Fibroblast of pulmonary artery (primary cell): Measurements from ENCODE around the gene DPP6.

Experiments
- DNase-seq: peaks from one replicate; pipeline ENCODE4 v3.0.0-alpha.2; 2010; ENCODE audit warnings: low read depth
- H3K4me3 ChIP-seq: replicated peaks from 2 replicates; pipeline ENCODE4 v1.5.1; 2011; ENCODE audit warnings: low read depth, mild to moderate bottlenecking, control low read depth, low read length, moderate library complexity
- TF ChIP-seq, protein P1 (sequence below): IDR thresholded peaks from 2 replicates; pipeline ENCODE4 v1.5.1; 2011; ENCODE audit warnings: mild to moderate bottlenecking, control low read depth, low read length, inconsistent platforms; ENCODE audit errors: missing control alignments

Gene DPP6

GRCh38 chr7:154188330-154188729 is 136.1 kb downstream of the DPP6 start:
- DNase-seq: no peak
- no peak overlapping the region for H3K4me3 ChIP-seq
- TF ChIP-seq, protein P1, sequence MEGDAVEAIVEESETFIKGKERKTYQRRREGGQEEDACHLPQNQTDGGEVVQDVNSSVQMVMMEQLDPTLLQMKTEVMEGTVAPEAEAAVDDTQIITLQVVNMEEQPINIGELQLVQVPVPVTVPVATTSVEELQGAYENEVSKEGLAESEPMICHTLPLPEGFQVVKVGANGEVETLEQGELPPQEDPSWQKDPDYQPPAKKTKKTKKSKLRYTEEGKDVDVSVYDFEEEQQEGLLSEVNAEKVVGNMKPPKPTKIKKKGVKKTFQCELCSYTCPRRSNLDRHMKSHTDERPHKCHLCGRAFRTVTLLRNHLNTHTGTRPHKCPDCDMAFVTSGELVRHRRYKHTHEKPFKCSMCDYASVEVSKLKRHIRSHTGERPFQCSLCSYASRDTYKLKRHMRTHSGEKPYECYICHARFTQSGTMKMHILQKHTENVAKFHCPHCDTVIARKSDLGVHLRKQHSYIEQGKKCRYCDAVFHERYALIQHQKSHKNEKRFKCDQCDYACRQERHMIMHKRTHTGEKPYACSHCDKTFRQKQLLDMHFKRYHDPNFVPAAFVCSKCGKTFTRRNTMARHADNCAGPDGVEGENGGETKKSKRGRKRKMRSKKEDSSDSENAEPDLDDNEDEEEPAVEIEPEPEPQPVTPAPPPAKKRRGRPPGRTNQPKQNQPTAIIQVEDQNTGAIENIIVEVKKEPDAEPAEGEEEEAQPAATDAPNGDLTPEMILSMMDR: no peak

DNA sequence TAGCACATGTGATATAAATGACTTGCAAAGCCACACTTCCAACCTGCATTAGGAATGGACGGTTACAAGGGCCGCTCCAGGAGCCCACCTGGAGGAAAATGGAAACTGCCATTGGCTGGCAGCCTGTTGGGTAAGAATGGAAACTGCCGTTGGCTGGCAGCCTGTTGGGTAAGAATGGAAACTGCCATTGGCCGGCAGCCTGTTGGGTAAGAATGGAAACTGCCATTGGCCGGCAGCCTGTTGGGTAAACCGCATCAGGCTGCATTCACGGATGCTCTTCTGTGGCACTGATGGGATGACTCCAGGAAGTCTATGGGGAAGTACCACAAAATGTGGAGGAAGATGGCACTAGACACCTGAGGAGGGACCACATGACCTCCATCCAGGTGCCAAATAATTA is 143.1 kb downstream of the DPP6 start:
- DNase-seq: no peak
- TF ChIP-seq, protein P1: no peak
- H3K4me3 ChIP-seq: no peak overlapping the region

GRCh38 chr7:154198481-154198880 is 146.3 kb downstream of the DPP6 start:
- TF ChIP-seq, protein P1: no peak
- H3K4me3 ChIP-seq: no peak overlapping the region
- DNase-seq: no peak

DNA sequence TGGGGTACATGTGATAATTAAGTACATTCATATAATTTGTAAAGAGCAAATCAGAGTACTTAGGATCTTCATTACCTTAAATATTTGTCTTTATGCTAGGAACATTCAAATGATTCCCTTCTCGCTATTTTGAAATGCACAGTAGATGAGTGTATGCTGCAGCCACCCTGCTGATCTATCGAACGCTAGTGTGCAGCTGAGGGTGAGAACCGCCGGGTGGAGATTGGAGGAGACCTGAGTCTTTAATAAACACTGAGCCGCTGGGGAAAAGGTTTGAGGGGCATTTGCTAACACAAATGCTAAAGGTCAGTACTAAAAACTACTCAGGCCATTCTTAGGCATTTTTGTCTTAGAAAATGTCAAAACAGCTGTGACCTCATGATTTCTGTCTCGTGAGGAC is 148.0 kb downstream of the DPP6 start:
- H3K4me3 ChIP-seq: no peak overlapping the region
- no peak for DNase-seq
- TF ChIP-seq, protein P1: no peak

GRCh38 chr7:154202002-154202401 is 149.8 kb downstream of the DPP6 start:
- H3K4me3 ChIP-seq: no peak overlapping the region
- TF ChIP-seq, protein P1: no peak
- no peak for DNase-seq

- TF ChIP-seq, protein P1: no peak
- DNase-seq: no peak
- no peak overlapping the region for H3K4me3 ChIP-seq
Measured at GRCh38 chr7:154204046-154204445, 151.8 kb downstream of the DPP6 start.

DNA sequence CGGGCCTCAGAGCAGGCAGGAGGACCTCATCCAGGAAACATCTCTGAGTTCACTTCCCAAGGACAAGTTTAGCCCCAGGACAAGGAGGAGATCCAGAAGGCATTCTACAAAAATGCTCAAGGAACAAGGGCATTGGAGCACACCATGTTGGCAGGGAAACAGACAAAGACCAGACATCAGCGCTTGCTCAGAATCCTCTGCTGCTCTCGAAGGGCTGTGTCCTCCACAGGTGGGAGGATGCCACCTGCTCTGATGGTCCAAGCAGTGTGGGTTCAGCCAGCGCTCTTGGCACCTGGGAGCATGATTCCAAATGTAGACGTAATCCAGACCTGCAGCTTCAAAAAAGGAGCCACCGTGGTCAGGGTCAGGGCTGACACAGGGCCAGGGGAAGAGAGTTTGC is 160.7 kb downstream of the DPP6 start:
- no peak overlapping the region for H3K4me3 ChIP-seq
- TF ChIP-seq, protein P1: no peak
- no peak for DNase-seq
